ENCODE measurements around the gene LRP2.

- TF ChIP-seq FOXJ3 (CRISPR knock-in tag; IDR thresholded peaks at IDR 0.05) (no peak), EZH2phosphoT487 (IDR thresholded peaks at IDR 0.05; ENCODE audit: borderline replicate concordance, low read depth) (no peak), RAD21 (IDR thresholded peaks at IDR 0.05; ENCODE audit: low read length) (no peak), SIN3A (IDR thresholded peaks at IDR 0.05; ENCODE audit: borderline replicate concordance, low read depth, low read length) (no peak), CTCF (IDR thresholded peaks at IDR 0.05) (no peak), RFX5 (IDR thresholded peaks at IDR 0.05; ENCODE audit: low read length) (no peak), TAF1 (IDR thresholded peaks at IDR 0.05; ENCODE audit: borderline replicate concordance, low read depth, low read length) (no peak), NFIC (IDR thresholded peaks at IDR 0.05; ENCODE audit: borderline replicate concordance) (no peak)
Observed at GRCh38 chr2:169189132-169189531, 173.2 kb downstream of the LRP2 start.
